OCI-LY1 (cell line): ENCODE results near the gene ISCU.

Experiments used
- H2AFZ ChIP-seq: fragments of 200-600 bp; sonication (generic), shearing (Covaris generic); 2 replicates; pipeline ENCODE4 v1.6.0; 2014; ENCODE audit warnings: antibody characterized with exemption, mild to moderate bottlenecking, low read length
- H3F3A ChIP-seq: fragments of 200-600 bp; sonication (generic), shearing (Covaris generic); 2 replicates; pipeline ENCODE4 v1.6.0; 2014; ENCODE audit warnings: mild to moderate bottlenecking, antibody characterized with exemption, low read length, moderate library complexity; ENCODE audit not compliant: insufficient read depth
- H3K27ac ChIP-seq: fragments of 200-600 bp; sonication (generic); 2 replicates; pipeline ENCODE4 v1.5.1; 2014; ENCODE audit warnings: low read length, mixed run types, mild to moderate bottlenecking, low read depth; ENCODE audit not compliant: poor library complexity, severe bottlenecking
- H3K27me3 ChIP-seq: fragments of 200-600 bp; sonication (generic); 2 replicates; pipeline ENCODE4 v1.6.0; 2014; ENCODE audit warnings: antibody characterized with exemption, mild to moderate bottlenecking, low read length, moderate library complexity; ENCODE audit not compliant: insufficient read depth
- H3K36me3 ChIP-seq: fragments of 200-600 bp; sonication (generic); 2 replicates; pipeline ENCODE4 v1.6.1; 2014; ENCODE audit warnings: mild to moderate bottlenecking, antibody characterized with exemption, low read length, moderate library complexity, mixed read lengths; ENCODE audit not compliant: insufficient read depth
- H3K4me1 ChIP-seq: fragments of 200-600 bp; sonication (generic); 2 replicates; pipeline ENCODE4 v1.5.1; 2014; ENCODE audit warnings: mild to moderate bottlenecking, low read length, moderate library complexity; ENCODE audit not compliant: insufficient read depth, severe bottlenecking
- H3K4me2 ChIP-seq: fragments of 200-600 bp; sonication (generic), shearing (Covaris generic); 2 replicates; pipeline ENCODE4 v1.6.1; 2014; ENCODE audit warnings: low read length
- H3K4me3 ChIP-seq: fragments of 200-600 bp; sonication (generic); 2 replicates; pipeline ENCODE4 v1.5.1; 2014; ENCODE audit warnings: low read length, low read depth, mild to moderate bottlenecking, mixed read lengths; ENCODE audit not compliant: poor library complexity, severe bottlenecking
- H3K79me2 ChIP-seq: fragments of 200-600 bp; shearing (Covaris generic); 2 replicates; pipeline ENCODE4 v1.6.1; 2016; ENCODE audit warnings: mixed run types, low read length, mixed read lengths; ENCODE audit not compliant: insufficient read depth
- H3K9ac ChIP-seq: fragments of 200-600 bp; sonication (generic), shearing (Covaris generic); 2 replicates; pipeline ENCODE4 v1.6.1; 2014; ENCODE audit warnings: mild to moderate bottlenecking, low read length, mixed read lengths
- H3K9me2 ChIP-seq: fragments of 200-600 bp; sonication (generic), shearing (Covaris generic); 2 replicates; pipeline ENCODE4 v1.6.1; 2014; ENCODE audit warnings: low read depth, mild to moderate bottlenecking, low read length, mixed read lengths
- H3K9me3 ChIP-seq: fragments of 200-600 bp; shearing (Covaris generic); 2 replicates; pipeline ENCODE4 v1.6.1; 2014; ENCODE audit warnings: low read length, mixed read lengths
- H4K20me1 ChIP-seq: fragments of 200-600 bp; sonication (generic), shearing (Covaris generic); 2 replicates; pipeline ENCODE4 v1.6.0; 2016; ENCODE audit warnings: mild to moderate bottlenecking, low read length; ENCODE audit not compliant: insufficient read depth
- EZH2 ChIP-seq: fragments of 200-600 bp; sonication (generic), shearing (Covaris generic); IDR thresholded peaks from 2 replicates; pipeline ENCODE4 v1.8.0; 2017; ENCODE audit warnings: borderline replicate concordance, mixed run types, mild to moderate bottlenecking, antibody characterized with exemption, low read length, moderate library complexity, mixed read lengths
- TF ChIP-seq, protein P1 (sequence below): fragments of 200-600 bp; sonication (generic), shearing (Covaris generic); IDR thresholded peaks from 2 replicates; pipeline ENCODE4 v1.5.1; 2017; ENCODE audit warnings: mild to moderate bottlenecking, antibody characterized with exemption, low read length, moderate library complexity, mixed read lengths

Gene ISCU

DNA sequence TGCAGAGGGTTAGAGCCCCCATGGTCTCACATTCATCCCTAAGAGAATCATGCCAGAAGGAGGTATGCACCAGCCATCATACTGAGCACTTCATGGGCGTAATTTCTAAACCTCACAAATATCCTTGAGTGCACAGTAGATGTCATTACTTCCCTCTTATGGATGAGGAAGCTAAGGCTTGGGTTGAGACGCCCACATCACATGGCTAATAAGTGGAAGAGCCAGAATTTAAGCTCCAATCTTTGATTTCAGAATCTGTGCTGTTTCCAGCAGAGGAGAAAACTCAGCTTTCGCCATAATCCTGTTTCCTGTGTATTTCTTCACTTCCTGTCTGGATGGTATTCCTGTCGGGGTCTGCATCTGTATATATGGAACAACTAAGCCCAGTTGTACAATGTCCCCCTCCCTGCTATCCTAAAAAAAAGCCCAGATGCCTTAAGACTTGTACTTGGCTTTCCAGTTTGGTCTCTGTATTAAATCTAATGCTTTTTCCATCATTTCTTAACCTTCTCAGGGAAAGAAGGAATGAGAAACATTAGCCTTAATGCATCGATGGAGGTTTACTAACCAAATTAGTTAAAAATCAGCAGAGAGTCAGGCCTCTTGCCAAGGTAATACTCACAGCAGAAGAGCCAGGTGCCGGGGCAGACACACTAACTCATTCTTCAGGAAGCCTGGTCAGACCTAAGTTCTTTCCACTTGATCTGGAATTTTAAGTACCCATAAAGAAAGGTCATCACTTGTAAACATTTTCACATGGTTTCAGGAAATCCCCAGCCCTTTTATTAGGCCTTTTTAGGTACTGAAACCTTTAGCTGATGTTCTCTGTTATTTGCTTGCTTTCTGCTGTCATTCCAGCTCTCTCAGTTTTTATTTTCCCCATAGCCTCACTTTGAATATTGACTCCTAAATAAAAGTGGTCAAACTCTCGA, 5.3 kb downstream of the ISCU start:
- no peaks in the 10 kb centered on the region for H3K9me3 ChIP-seq
- no peaks in the 10 kb centered on the region for H3K9me2 ChIP-seq
- TF ChIP-seq EZH2 = no peak
- TF ChIP-seq, protein P1, sequence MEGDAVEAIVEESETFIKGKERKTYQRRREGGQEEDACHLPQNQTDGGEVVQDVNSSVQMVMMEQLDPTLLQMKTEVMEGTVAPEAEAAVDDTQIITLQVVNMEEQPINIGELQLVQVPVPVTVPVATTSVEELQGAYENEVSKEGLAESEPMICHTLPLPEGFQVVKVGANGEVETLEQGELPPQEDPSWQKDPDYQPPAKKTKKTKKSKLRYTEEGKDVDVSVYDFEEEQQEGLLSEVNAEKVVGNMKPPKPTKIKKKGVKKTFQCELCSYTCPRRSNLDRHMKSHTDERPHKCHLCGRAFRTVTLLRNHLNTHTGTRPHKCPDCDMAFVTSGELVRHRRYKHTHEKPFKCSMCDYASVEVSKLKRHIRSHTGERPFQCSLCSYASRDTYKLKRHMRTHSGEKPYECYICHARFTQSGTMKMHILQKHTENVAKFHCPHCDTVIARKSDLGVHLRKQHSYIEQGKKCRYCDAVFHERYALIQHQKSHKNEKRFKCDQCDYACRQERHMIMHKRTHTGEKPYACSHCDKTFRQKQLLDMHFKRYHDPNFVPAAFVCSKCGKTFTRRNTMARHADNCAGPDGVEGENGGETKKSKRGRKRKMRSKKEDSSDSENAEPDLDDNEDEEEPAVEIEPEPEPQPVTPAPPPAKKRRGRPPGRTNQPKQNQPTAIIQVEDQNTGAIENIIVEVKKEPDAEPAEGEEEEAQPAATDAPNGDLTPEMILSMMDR = no peak
- H3K36me3 ChIP-seq = peaks cover 45% of the 10 kb centered on the region; the same call in 1 of the 2 replicates
- H3K79me2 ChIP-seq = no peaks in the 10 kb centered on the region; the same call in 1 of the 2 replicates
- H3K4me3 ChIP-seq = no peak overlapping the region
- peak overlapping the region; percentile 75 for H3K27ac ChIP-seq
- H3K9ac ChIP-seq = no peak overlapping the region; the same call in 1 of the 2 replicates
- H4K20me1 ChIP-seq = no peaks in the 10 kb centered on the region
- H3K4me1 ChIP-seq = peaks cover 74% of the 10 kb centered on the region
- H3F3A ChIP-seq = no peaks in the 10 kb centered on the region
- no peaks in the 10 kb centered on the region for H3K27me3 ChIP-seq
- H2AFZ ChIP-seq = no peak overlapping the region
- no peak overlapping the region for H3K4me2 ChIP-seq

DNA sequence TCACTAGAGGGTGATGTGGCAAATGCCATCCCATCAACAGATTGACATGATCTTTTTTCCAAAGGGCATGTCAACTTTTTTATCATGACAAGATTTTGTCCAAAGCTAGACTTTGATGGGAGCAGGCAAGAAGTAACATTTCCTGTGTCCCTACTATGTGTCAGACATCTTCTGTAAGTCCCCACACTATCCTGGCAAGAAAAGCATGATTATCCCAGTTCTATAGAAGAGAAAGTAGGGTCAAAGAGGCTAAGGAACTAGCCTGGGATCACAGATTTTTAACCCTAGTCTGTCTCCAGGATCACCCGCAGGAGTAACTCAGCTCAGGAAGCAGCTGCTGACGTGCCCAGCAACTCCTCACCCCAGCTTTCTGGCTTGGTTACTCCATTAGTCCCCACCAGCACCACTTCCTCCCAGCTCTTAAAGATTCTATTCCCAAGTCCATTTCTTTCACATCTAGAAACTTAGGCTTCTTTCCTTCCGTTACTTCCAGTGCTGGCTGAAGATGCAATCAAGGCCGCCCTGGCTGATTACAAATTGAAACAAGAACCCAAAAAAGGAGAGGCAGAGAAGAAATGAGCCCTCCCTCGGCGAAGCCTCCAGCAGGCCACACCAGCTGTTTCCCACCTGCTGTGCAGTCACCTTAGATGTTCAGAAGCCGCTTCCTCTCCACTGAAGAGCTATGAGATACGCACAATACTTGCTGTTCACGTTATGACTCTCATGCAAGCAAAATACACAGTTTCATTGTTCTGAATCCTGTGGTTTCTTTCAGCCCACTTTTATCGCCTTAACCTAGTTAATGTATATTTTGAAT, 6.2 kb downstream of the ISCU start:
- Histone ChIP-seq H3K9me3 (no peaks in the 10 kb centered on the region), H2AFZ (no peak overlapping the region), H3K79me2 (no peaks in the 10 kb centered on the region; the same call in 1 of the 2 replicates), H3K9ac (peak overlapping the region; percentile 13; the same call in 1 of the 2 replicates), H3K27me3 (no peaks in the 10 kb centered on the region), H3K4me3 (no peak overlapping the region), H3K4me2 (no peak overlapping the region; the same call in 1 of the 2 replicates), H3F3A (no peaks in the 10 kb centered on the region), H3K9me2 (no peaks in the 10 kb centered on the region), H3K4me1 (peaks cover 68% of the 10 kb centered on the region), H3K36me3 (peaks cover 45% of the 10 kb centered on the region; the same call in 1 of the 2 replicates), H4K20me1 (no peaks in the 10 kb centered on the region), H3K27ac (peak overlapping the region; percentile 75)
- TF ChIP-seq, protein P1 = no peak
- no peak for TF ChIP-seq EZH2

DNA sequence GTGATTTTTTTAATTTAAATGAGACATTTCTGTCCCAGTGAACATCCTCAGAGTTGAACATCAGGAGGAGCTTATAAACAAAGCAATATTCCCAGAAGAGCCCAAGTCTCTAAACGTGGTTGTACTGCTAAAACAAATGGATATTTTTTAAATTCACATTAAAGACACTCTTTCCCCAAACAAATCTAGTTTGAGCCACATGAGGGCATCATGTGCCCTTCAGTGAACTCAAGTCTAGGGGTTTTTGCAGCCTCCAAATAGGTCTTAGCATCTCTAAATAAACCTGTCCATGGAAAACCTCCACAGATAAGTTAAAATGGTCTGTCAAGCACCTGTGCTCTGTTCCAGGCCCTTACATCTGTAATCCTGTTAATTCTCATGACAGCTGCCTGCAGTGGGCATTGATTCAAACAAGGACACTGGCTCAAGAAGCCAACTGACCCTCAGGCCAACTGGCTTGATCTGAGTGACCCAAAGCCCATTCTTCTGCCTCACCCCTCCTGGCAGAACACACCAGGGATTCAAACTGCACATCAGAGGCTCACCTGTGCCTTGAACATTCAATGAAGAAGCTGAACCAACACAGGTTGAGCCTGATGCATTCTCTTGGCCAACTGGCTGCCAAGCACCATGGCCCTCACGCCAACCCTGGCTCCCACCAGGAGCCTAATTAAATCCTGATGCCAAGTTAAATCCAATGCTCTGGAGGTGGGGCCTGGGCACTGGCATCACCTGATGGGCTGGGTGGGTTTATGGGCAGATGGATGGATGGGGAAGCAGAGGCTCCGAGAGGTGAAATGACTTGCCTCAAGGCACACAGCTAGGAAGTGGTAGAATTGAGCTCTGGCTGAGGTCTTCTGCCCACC, 8.6 kb downstream of the ISCU start:
- Histone ChIP-seq H3K27ac (no peak overlapping the region), H3K27me3 (no peaks in the 10 kb centered on the region), H3F3A (no peaks in the 10 kb centered on the region), H3K79me2 (no peaks in the 10 kb centered on the region), H3K4me2 (no peak overlapping the region), H3K4me3 (no peak overlapping the region), H3K9me2 (no peaks in the 10 kb centered on the region), H3K36me3 (peaks cover 26% of the 10 kb centered on the region; the same call in 1 of the 2 replicates), H3K9me3 (no peaks in the 10 kb centered on the region), H2AFZ (no peak overlapping the region), H3K9ac (no peak overlapping the region), H3K4me1 (peaks cover 43% of the 10 kb centered on the region), H4K20me1 (no peaks in the 10 kb centered on the region)
- TF ChIP-seq, protein P1 = peak; percentile 19; the same call in 1 of the 2 replicates
- TF ChIP-seq EZH2 = no peak
